Measurements from ENCODE around the gene SLC25A21. TPM values are rescaled to one million over a fixed set of nuclear protein-coding genes. Genes with fewer than 3 reads are reported as not detected.
"Not testable (repeated sequence)": the region's sequence is repeated elsewhere in the genome, so short reads cannot be mapped to it uniquely, and the experiment has no call there.

The SLC25A21 gene
- total RNA-seq, 4 donors from 2014 or later, result 0.08 to 0.29 TPM; not detected in 2

DNA sequence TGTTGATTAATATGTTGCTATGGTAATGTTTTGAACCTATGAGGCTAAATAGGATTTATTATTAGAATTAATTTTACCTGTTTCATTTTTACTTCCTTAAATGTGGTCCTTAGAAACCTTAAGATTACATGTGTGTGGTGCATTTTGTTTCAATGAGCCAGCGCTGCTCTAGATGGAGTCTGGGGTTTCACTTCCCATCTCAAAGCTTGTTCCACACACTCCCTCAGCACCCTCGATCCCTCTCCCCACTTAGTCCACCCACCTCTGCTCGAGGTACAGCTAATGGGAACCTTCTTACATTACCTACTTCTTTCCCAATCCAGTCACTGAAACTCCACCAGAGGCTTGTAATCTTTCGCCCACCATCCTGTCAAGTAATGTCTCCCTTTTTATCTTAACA, 305.5 kb downstream of the SLC25A21 start:
- WGBS, 2 donors, result 88 to 89% methylated on average over 4 of the region's 4 CpGs
- DNase-seq (ENCODE audit: low spot score in 2 of 2), result no peak
- no peak overlapping the region for H3K4me3 ChIP-seq (ENCODE audit: low read depth, poor library complexity, severe bottlenecking)
- intact Hi-C loops (cut with DNase I; ENCODE audit: low total_unique reads), result no loop called here
- TF ChIP-seq, protein P1, sequence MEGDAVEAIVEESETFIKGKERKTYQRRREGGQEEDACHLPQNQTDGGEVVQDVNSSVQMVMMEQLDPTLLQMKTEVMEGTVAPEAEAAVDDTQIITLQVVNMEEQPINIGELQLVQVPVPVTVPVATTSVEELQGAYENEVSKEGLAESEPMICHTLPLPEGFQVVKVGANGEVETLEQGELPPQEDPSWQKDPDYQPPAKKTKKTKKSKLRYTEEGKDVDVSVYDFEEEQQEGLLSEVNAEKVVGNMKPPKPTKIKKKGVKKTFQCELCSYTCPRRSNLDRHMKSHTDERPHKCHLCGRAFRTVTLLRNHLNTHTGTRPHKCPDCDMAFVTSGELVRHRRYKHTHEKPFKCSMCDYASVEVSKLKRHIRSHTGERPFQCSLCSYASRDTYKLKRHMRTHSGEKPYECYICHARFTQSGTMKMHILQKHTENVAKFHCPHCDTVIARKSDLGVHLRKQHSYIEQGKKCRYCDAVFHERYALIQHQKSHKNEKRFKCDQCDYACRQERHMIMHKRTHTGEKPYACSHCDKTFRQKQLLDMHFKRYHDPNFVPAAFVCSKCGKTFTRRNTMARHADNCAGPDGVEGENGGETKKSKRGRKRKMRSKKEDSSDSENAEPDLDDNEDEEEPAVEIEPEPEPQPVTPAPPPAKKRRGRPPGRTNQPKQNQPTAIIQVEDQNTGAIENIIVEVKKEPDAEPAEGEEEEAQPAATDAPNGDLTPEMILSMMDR (IDR thresholded peaks at IDR 0.05), result no peak
- TF ChIP-seq POLR2A (IDR thresholded peaks at IDR 0.05), result no peak

DNA sequence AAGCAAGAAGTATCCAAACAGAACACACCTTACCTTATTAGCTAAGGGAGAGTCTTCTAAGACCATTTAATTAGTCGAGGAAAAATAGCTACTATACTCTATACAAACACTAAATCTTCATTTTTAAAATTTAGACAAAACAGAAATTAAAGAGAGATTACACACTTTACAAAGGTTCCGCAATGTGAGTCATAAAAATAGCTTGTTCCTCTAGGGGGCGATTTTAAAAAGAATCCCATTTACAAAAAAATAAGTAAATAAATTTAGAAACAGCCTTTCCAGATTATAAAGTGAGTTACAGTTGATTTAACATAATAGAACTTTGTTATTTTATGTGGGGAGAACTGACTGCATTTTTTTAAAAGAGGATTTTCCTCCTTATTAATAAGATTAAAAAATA, 309.1 kb downstream of the SLC25A21 start:
- TF ChIP-seq POLR2A (IDR thresholded peaks at IDR 0.05), result no peak
- TF ChIP-seq, protein P1 (IDR thresholded peaks at IDR 0.05), result no peak
- intact Hi-C loops (cut with DNase I; ENCODE audit: low total_unique reads), result no loop called here
- WGBS, 2 donors, result 74% methylated on average over 3 of the region's 3 CpGs
- H3K4me3 ChIP-seq (ENCODE audit: low read depth, poor library complexity, severe bottlenecking), result no peak overlapping the region
- DNase-seq (ENCODE audit: low spot score in 2 of 2), result no peak

DNA sequence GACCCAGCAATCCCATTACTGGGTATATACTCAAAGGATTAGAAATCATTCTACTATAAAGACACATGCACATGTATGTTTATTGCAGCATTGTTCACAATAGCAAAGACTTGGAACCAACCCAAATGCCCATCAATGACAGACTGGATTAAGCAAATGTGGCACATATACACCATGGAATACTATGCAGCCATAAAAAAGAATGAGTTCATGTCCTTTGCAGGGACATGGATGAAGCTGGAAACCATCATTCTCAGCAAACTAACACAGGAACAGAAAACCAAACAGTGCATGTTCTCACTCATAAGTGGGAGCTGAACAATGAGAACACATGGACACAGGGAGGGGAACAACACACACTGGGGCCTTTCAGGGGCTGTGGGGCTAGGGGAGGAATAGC, 310.2 kb downstream of the SLC25A21 start:
- intact Hi-C loops (cut with DNase I; ENCODE audit: low total_unique reads); DNase-seq (ENCODE audit: low spot score in 2 of 2); H3K4me3 ChIP-seq (ENCODE audit: low read depth, poor library complexity, severe bottlenecking): not testable (repeated sequence)

DNA sequence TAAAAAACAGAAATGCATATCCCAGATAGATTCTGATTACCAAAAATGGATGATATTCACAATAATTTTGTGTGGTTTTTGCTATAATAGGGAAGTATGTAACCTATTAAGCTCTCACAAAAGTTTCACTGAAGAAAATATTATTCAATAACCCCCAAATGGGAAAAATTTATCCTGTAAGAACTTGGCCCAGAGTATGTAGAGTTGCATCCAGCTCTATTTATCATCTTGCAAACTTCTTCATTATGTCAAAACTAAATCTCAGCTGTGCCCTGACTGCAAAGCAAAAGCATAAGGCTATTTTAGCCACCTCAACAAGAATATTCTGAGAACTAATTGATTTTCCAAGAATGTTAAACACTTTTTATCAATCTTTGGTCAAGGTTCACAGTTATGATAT, 311.6 kb downstream of the SLC25A21 start:
- no peak for DNase-seq (ENCODE audit: low spot score in 2 of 2)
- TF ChIP-seq, protein P1 (IDR thresholded peaks at IDR 0.05), result no peak
- no peak for TF ChIP-seq POLR2A (IDR thresholded peaks at IDR 0.05)
- H3K4me3 ChIP-seq (ENCODE audit: low read depth, poor library complexity, severe bottlenecking), result no peak overlapping the region
- intact Hi-C loops (cut with DNase I; ENCODE audit: low total_unique reads), result no loop called here

DNA sequence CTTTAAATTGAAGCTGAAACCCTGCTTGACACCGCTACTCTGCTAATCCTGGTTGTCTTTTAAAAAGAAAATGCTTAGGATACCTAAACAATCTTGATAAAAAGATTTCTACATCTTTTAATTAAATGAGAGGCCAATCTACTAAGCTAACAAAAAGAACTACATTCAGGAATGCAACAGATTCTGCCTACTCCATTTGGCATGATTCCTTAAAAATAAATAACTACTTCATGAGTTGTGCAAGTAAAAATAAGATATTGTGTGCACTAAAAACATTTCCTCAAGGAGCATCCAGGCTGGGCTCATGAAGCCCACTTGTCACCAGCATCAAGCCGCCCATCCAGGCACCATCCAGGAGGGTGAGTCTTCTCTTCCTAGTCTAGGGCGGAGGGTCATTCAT, 313.3 kb downstream of the SLC25A21 start:
- no peak for DNase-seq (ENCODE audit: low spot score in 2 of 2)
- H3K4me3 ChIP-seq (ENCODE audit: low read depth, poor library complexity, severe bottlenecking), result no peak overlapping the region
- TF ChIP-seq POLR2A (IDR thresholded peaks at IDR 0.05), result no peak
- TF ChIP-seq, protein P1 (IDR thresholded peaks at IDR 0.05), result no peak
- 77 to 84% methylated on average over 3 of the region's 3 CpGs for WGBS, 2 donors
- intact Hi-C loops (cut with DNase I; ENCODE audit: low total_unique reads), result no loop called here

DNA sequence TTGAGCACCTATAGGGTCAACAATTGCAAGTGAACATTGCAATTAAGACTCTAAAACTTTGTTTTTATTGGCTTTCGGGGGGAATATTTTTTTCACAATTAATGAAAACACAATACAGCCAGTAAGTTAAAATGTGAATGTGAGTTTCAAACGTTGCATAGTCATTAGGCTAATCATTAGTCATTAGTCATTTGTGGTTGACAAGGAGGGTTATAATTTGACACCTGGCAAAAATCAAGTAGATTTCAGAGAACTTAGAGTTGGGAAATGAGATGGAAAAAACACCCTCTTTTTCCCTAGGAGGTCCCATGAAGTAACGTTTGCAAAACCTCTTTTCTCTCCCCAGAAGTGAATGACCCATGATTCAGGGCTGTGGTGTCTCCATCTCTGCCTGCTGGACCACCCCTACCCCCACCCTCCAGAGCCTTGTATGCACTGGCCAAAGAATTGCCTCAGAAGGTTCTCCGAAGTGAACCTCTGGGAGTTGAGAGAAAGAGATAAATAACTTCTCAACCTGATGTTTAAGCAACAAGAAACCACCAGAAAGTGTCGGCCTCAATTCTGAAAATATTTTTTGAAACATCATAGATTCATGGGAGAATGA, 314.5 kb downstream of the SLC25A21 start:
- no peak for DNase-seq (ENCODE audit: low spot score in 2 of 2)
- 69 to 72% methylated on average over 5 of the region's 5 CpGs for WGBS, 2 donors
- intact Hi-C loops (cut with DNase I; ENCODE audit: low total_unique reads), result no loop called here
- H3K4me3 ChIP-seq (ENCODE audit: low read depth, poor library complexity, severe bottlenecking), result no peak overlapping the region
- no peak for TF ChIP-seq POLR2A (IDR thresholded peaks at IDR 0.05)
- TF ChIP-seq, protein P1 (IDR thresholded peaks at IDR 0.05), result no peak

All from lower leg skin (tissue), 4 donors.